ENCODE results near the gene DNAH11. TPM values are rescaled to one million over a fixed set of nuclear protein-coding genes. Genes with fewer than 3 reads are reported as not detected.

Gene DNAH11
- total and polyA plus RNA-seq, 9 of the 15 experiments (the other 6 are each of a cell fraction or from before 2014, with no cell fraction given): under 0.01 TPM; not detected in 7

DNA sequence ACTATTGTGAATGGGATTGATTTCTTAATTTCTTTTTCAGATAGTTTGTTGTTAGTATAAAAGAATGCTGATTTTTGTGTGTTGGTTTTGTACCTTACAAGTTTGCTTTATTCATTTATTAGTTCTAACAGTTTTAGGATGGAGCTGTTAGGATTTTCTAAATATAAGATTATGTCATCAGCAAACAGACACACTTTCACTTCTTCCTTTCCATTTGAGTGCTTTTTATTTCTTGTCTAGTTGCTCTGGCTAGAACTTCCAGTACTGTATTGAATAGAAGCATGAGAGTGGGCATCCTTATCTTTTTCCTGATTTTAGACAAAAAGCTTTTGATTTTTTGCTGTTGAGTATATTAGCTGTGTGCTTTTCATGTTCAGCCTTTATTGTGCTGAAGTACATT lies 81.5 kb downstream of the DNAH11 start:
- no peak for ATAC-seq
- intact Hi-C loops (cut with micrococcal nuclease): no loop called here
- no peak overlapping the region for H3K27ac ChIP-seq (ENCODE audit: extremely low read depth, low read depth, low read length)
- no peak for FAIRE-seq
- POLR2A ChIA-PET: no interaction called here
- CTCF ChIA-PET (ENCODE audit: low intra/inter-chr PET ratio): no interaction called here
- H3K4me3 ChIP-seq: no peak overlapping the region
- H3K4me1 ChIP-seq (replicated peaks in 1 of 2; ENCODE audit: control insufficient read depth in 2 of 2, insufficient read depth in 2 of 2, low read length in 2 of 2): no peaks in the 10 kb centered on the region
- DNase-seq (ENCODE audit: extremely low read depth in 1 of 4, low spot score in 3 of 4): no peak
- TF ChIP-seq CAMTA2 (CRISPR knock-in tag; conservative IDR thresholded peaks at IDR 0.05) (no peak), SMARCC2 (IDR thresholded peaks at IDR 0.05; ENCODE audit: low read depth) (no peak), PRPF4 (IDR thresholded peaks at IDR 0.05; ENCODE audit: insufficient read depth, low read depth, low read length, poor library complexity, severe bottlenecking) (no peak), ZC3H8 (IDR thresholded peaks at IDR 0.05) (no peak), ZNF551 (CRISPR knock-in tag; IDR thresholded peaks at IDR 0.05) (no peak), NFATC3 (IDR thresholded peaks at IDR 0.05) (no peak)
- no peaks in the 10 kb centered on the region for H3K9me3 ChIP-seq (replicated peaks; ENCODE audit: control insufficient read depth, insufficient read depth, low read depth, low read length)
- H2AFZ ChIP-seq (ENCODE audit: low read depth, low read length): no peak overlapping the region
- H3K27me3 ChIP-seq (ENCODE audit: control insufficient read depth in 2 of 2, insufficient read depth in 2 of 2, low read length in 2 of 2): no peaks in the 10 kb centered on the region
- in situ Hi-C loops (cut with MboI): no loop called here
- no peaks in the 10 kb centered on the region for H4K20me1 ChIP-seq (replicated peaks; ENCODE audit: control insufficient read depth, insufficient read depth, low read length)
- no peaks in the 10 kb centered on the region for H3K79me2 ChIP-seq (ENCODE audit: control insufficient read depth, insufficient read depth, low read length)
- no peaks in the 10 kb centered on the region for H3K9me1 ChIP-seq (ENCODE audit: control insufficient read depth, insufficient read depth, low read length)
- H3K4me2 ChIP-seq (ENCODE audit: insufficient read depth, low read length): no peak overlapping the region
- no peak overlapping the region for H3K9ac ChIP-seq (ENCODE audit: insufficient read depth in 1 of 2, low read depth in 2 of 2, low read length in 2 of 2)
- no TSS peak for BruUV-seq (replicated peaks)
- no peaks in the 10 kb centered on the region for H3K36me3 ChIP-seq (ENCODE audit: control insufficient read depth, insufficient read depth, low read length)

DNA sequence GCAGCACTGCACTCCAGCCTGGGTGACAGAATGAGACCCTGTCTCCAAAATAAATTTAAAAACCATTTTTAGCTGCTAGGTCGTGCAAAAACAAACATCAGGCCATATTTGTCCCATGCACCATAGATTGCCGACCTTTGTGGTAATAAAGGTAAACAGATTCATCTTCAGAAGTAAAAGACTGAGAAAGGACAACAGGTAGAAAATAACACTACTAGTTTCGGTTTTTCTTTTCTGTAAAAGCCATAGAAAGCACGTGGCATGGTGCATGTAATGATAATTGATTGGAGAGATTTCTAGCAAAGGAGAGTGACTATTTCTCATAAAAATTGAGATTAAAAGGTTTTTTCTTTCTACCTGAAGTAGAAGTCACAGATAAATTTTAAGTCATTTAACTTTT lies 93.9 kb downstream of the DNAH11 start:
- in situ Hi-C loops (cut with MboI) (no loop called here), intact Hi-C loops (cut with micrococcal nuclease) (no loop called here)
- Histone ChIP-seq H3K4me2 (ENCODE audit: insufficient read depth, low read length) (no peak overlapping the region), H4K20me1 (replicated peaks; ENCODE audit: control insufficient read depth, insufficient read depth, low read length) (no peaks in the 10 kb centered on the region), H3K79me2 (ENCODE audit: control insufficient read depth, insufficient read depth, low read length) (no peaks in the 10 kb centered on the region), H3K27me3 (ENCODE audit: control insufficient read depth in 2 of 2, insufficient read depth in 2 of 2, low read length in 2 of 2) (peaks cover 0 to 2% of the 10 kb centered on the region in 2 experiments; a peak in 2 of 5 replicates), H3K4me1 (replicated peaks in 1 of 2; ENCODE audit: control insufficient read depth in 2 of 2, insufficient read depth in 2 of 2, low read length in 2 of 2) (no peaks in the 10 kb centered on the region), H3K27ac (ENCODE audit: extremely low read depth, low read depth, low read length) (no peak overlapping the region), H3K9ac (ENCODE audit: insufficient read depth in 1 of 2, low read depth in 2 of 2, low read length in 2 of 2) (no peak overlapping the region), H3K4me3 (no peak overlapping the region), H3K9me1 (ENCODE audit: control insufficient read depth, insufficient read depth, low read length) (no peaks in the 10 kb centered on the region), H3K36me3 (ENCODE audit: control insufficient read depth, insufficient read depth, low read length) (no peaks in the 10 kb centered on the region), H3K9me3 (replicated peaks; ENCODE audit: control insufficient read depth, insufficient read depth, low read depth, low read length) (no peaks in the 10 kb centered on the region), H2AFZ (ENCODE audit: low read depth, low read length) (no peak overlapping the region)
- CTCF ChIA-PET (ENCODE audit: low intra/inter-chr PET ratio): no interaction called here
- POLR2A ChIA-PET: no interaction called here
- ATAC-seq: no peak
- BruUV-seq (replicated peaks): no TSS peak
- 2% methylated on average over 4 of the region's 4 CpGs for WGBS (ENCODE audit: insufficient coverage, low coverage, missing lambda C conversion rate)
- DNase-seq (ENCODE audit: extremely low read depth in 1 of 4, low spot score in 3 of 4): no peak
- FAIRE-seq: no peak
- TF ChIP-seq, protein P1, sequence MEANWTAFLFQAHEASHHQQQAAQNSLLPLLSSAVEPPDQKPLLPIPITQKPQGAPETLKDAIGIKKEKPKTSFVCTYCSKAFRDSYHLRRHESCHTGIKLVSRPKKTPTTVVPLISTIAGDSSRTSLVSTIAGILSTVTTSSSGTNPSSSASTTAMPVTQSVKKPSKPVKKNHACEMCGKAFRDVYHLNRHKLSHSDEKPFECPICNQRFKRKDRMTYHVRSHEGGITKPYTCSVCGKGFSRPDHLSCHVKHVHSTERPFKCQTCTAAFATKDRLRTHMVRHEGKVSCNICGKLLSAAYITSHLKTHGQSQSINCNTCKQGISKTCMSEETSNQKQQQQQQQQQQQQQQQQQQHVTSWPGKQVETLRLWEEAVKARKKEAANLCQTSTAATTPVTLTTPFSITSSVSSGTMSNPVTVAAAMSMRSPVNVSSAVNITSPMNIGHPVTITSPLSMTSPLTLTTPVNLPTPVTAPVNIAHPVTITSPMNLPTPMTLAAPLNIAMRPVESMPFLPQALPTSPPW (CRISPR knock-in tag; IDR thresholded peaks at IDR 0.05): no peak
- TF ChIP-seq ARHGAP35 (IDR thresholded peaks at IDR 0.05; ENCODE audit: partially characterized antibody) (no peak), ZNF695 (CRISPR knock-in tag; IDR thresholded peaks at IDR 0.05) (no peak)
- TF ChIP-seq, protein P2, sequence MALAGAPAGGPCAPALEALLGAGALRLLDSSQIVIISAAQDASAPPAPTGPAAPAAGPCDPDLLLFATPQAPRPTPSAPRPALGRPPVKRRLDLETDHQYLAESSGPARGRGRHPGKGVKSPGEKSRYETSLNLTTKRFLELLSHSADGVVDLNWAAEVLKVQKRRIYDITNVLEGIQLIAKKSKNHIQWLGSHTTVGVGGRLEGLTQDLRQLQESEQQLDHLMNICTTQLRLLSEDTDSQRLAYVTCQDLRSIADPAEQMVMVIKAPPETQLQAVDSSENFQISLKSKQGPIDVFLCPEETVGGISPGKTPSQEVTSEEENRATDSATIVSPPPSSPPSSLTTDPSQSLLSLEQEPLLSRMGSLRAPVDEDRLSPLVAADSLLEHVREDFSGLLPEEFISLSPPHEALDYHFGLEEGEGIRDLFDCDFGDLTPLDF (CRISPR knock-in tag; IDR thresholded peaks at IDR 0.05): no peak

Data from K562 (cell line).